A204.1 (cell line): ENCODE results near the gene FAM210B.
"Not testable (repeated sequence)": the region's sequence is repeated elsewhere in the genome, so short reads cannot be mapped to it uniquely, and the experiment has no call there.

Experiments
- FAIRE-seq: peaks from 2 replicates; lab custom pipeline; 2012; peaks lifted over from hg19 to GRCh38; lab: Jason Lieb, UNC

The FAM210B gene

GRCh38 chr20:56360908-56361205, 2.1 kb downstream of the FAM210B start:
- FAIRE-seq, result no peak

GRCh38 chr20:56361900-56362299, 3.1 kb downstream of the FAM210B start:
- no peak for FAIRE-seq

GRCh38 chr20:56362833-56363413, 4.1 kb downstream of the FAM210B start:
- FAIRE-seq, result no peak

- FAIRE-seq, result no peak
Observed at GRCh38 chr20:56363491-56363890, 4.7 kb downstream of the FAM210B start.

GRCh38 chr20:56368351-56369134, 9.8 kb downstream of the FAM210B start:
- FAIRE-seq, result no peak

GRCh38 chr20:56369179-56369578, 10.4 kb downstream of the FAM210B start:
- FAIRE-seq, result no peak

GRCh38 chr20:56371977-56372376, 13.2 kb downstream of the FAM210B start:
- no peak for FAIRE-seq

GRCh38 chr20:56372850-56373249, 14.1 kb downstream of the FAM210B start:
- FAIRE-seq, result no peak

DNA sequence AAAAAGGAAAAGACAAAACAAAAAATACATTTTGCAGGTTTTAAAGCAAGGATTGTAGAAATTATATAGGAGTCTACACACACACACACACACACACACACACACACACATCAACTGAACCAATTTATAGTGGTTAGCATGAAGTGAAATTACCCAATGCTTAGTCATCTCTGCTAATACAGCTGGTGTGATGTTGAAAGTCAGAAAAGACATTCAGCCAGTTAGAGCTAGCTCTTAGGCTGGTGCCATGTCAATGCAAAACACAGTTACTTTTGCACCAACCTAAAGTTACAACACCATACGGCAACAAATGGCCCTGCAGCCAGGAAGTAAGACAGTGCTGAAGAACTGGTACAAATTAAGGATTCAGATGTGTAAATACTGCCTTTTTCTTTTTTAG, 15.2 kb downstream of the FAM210B start:
- FAIRE-seq, result no peak

DNA sequence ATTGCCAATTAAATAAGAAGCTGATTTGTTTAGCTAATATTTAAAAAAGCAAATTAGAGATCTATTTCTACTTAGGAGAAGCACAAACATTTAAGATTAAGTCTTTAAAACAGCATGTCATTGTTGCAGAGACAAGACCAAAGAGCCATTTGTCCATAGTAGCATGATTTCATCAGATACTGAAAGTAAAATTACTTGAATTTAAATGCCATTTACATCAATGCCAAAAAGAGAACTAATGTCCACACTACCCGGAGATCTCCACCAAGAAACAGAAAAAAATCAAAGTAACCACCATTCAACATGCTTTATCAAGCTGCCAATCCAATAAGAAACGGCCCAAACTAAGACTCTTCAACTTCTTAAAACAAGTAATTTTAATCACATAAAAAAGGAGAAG, 17.6 kb downstream of the FAM210B start:
- no peak for FAIRE-seq

GRCh38 chr20:56378386-56378785, 19.6 kb downstream of the FAM210B start:
- no peak for FAIRE-seq

GRCh38 chr20:56380375-56380774, 21.6 kb downstream of the FAM210B start:
- FAIRE-seq, result no peak

DNA sequence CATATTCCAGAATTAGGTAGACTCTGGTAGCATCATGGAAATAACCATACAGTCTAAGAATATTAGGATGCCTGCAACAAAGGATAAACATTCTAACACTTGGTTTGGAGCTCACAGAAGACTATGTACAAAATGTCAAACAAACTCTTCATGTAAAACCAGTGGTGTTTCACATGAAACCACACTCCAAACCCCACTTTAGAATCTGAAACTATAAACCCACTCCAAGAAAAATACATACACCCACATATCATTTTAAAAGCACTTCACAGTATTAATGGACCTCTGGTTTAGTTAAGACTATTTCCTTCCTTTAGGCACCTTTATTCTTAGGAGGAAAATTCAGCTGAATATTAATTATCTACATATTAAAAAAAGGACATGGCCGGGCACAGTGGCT, 22.7 kb downstream of the FAM210B start:
- FAIRE-seq, result no peak

- no peak for FAIRE-seq
Observed at GRCh38 chr20:56382696-56383095, 23.9 kb downstream of the FAM210B start.

- no peak for FAIRE-seq
Observed at GRCh38 chr20:56383334-56383733, 24.6 kb downstream of the FAM210B start.

DNA sequence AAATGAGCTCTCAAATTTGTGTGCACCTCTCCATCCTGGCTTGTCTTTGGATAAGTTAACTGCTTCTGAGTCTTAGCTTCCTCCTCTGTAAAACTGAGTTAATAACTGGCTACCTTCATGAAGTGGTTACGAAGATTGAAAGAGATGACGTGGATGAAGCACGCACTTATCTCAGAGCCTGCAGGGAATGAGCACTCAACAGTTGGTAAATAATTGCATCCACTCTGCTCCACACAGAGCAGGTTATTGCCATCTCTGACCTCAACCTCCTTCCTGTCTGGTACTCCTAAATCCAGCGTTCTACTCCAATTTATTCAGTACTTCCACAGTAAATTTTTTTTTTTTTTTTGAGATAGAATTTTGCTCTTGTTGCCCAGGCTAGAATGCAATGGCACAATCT, 26.4 kb downstream of the FAM210B start:
- FAIRE-seq, result no peak

DNA sequence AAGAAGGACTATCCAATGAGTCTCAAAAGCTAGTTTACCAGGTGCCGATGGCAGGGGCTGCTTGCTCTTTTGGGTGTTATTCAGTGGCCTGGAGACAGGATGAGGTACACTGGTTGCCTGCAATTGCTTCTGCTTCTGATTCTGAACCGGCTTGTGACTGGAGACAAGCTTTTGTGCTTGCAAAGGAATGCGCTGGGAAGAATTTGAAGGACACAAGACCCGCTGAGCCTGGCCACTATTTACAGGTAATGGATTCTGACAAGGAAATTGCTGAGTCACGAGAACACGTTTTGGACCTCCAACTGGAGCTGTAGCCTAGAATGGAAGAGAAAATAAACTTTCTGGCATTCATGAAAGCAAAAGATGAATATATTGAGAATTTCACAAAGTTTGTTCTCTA, 27.4 kb downstream of the FAM210B start:
- FAIRE-seq, result no peak

DNA sequence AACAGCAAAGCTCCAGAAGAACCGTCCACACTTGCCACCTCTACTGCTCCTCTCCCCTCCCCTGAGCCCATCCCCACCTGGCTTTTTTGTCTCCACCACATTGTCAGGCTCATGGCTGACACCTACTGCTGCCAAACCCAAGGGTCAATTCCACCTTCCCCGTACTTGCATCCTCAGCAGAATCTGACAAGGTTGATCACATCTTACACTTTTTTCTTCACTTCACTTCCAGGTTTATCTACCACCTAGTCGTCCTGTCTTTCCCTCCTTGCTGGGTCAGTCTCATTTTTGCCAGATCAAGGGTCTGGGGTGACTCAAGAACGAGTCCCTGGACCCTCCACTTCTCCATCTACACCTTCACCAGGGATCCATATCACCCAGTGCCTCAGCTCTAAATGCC, 30.1 kb downstream of the FAM210B start:
- FAIRE-seq, result no peak

DNA sequence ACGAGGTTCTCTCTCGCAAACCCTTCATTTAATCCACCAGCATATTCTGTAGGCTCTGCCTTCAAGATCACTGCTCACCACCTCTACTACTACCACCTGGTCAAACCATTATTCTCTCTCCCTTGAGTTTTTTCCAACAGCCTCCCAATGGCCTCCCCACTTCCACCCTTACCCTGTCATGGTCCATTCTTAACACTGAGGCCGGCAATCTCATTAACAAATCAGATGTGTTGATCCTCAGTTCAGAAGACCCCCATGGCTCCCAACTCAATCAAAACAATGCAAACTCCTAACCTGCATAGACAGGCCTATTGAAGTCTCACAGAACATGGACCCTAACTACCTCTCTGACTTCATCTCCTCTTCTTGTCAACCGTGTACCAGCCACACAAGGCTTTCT, 31.0 kb downstream of the FAM210B start:
- FAIRE-seq, result no peak

DNA sequence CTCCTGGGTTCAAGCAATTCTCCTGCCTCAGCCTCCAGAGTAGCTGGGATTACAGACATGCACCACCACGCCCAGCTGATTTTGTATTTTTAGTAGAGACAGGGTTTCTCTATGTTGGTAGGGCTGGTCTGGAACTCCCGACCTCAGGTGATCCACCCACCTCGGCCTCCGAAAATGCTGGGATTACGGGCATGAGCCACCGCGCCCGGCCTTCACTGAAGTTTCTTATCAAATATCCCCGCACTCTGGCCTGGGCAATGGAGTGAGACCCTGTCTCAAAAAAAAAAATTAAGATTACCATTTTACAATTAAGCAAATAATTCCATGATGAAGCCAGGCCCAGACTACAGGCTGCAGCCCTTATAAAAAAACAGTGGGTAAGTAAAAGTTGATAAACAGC, 31.6 kb downstream of the FAM210B start:
- FAIRE-seq, result not testable (repeated sequence)

- FAIRE-seq, result no peak
Observed at GRCh38 chr20:56391037-56391436, 32.3 kb downstream of the FAM210B start.

DNA sequence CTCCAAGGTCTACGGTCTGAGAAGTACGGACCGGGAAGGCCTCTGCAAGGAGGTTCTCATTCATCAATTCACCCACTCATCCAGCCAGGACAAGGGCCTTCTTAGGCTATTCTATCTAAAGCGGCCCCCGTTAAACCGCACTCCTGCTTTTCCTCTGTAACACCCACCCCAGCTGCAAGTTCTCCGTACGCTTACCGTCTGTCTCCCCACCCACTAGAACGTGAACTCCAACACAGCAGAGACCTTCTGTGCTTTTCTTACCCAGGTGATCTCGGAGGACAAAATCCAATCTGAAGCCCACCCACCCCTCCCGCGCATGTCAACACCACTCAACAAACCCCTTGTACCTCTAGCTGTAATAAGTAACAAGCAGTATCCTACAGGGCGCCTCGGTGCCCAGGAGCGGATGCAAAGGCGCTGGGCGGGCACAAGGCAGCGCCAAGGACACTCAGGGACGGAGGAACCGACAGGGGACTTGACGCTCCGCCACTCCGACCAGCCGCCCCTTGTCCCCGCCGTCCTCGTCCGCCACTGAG, 32.9 kb downstream of the FAM210B start:
- FAIRE-seq, result no peak

GRCh38 chr20:56392132-56392880, 33.5 kb downstream of the FAM210B start, which contains the start of the genes AURKA and CSTF1:
Gene AURKA, minus strand, starts transcription at chr20:56392215. Its CDS starts 4,018 bp downstream, at chr20:56388197.
Gene CSTF1, plus strand, starts transcription at chr20:56392645. Its CDS starts 2,908 bp downstream, at chr20:56395553.
- FAIRE-seq, result peak; percentile 97
